ENCODE results near the gene LDLRAD2.
"Not testable (repeated sequence)": the region's sequence is repeated elsewhere in the genome, so short reads cannot be mapped to it uniquely, and the experiment has no call there.

The LDLRAD2 gene

GRCh38 chr1:21823980-21824702, 12.1 kb downstream of the LDLRAD2 start:
- DNase-seq = no peak

- DNase-seq = no peak
These were observed 12.9 kb downstream of the LDLRAD2 start for GRCh38 chr1:21824926-21825325.

- DNase-seq = no peak
These were observed 13.3 kb downstream of the LDLRAD2 start for GRCh38 chr1:21825393-21825792.

GRCh38 chr1:21826694-21827093, 14.6 kb downstream of the LDLRAD2 start:
- not testable (repeated sequence) for DNase-seq

GRCh38 chr1:21827141-21827679, 15.1 kb downstream of the LDLRAD2 start:
- DNase-seq = no peak

GRCh38 chr1:21828075-21828474, 16.0 kb downstream of the LDLRAD2 start:
- DNase-seq = no peak

GRCh38 chr1:21828506-21829210, 16.6 kb downstream of the LDLRAD2 start:
- DNase-seq = no peak

GRCh38 chr1:21829294-21829693, 17.2 kb downstream of the LDLRAD2 start:
- no peak for DNase-seq

GRCh38 chr1:21830792-21831453, 18.9 kb downstream of the LDLRAD2 start:
- no peak for DNase-seq

GRCh38 chr1:21831454-21831970, 19.4 kb downstream of the LDLRAD2 start:
- no peak for DNase-seq

GRCh38 chr1:21833392-21833976, 21.4 kb downstream of the LDLRAD2 start:
- no peak for DNase-seq

- no peak for DNase-seq
These were observed 22.0 kb downstream of the LDLRAD2 start for GRCh38 chr1:21834094-21834493.

GRCh38 chr1:21834666-21835065, 22.6 kb downstream of the LDLRAD2 start:
- no peak for DNase-seq

- DNase-seq = no peak
These were observed 23.9 kb downstream of the LDLRAD2 start for GRCh38 chr1:21836010-21836409.

GRCh38 chr1:21836729-21837128, 24.7 kb downstream of the LDLRAD2 start:
- DNase-seq = no peak

- peak in 1 of 51 donors; percentile 7 for DNase-seq
These were observed 25.4 kb downstream of the LDLRAD2 start for GRCh38 chr1:21837476-21837875.

- no peak for DNase-seq
These were observed 26.5 kb downstream of the LDLRAD2 start for GRCh38 chr1:21838359-21839157.

- no peak for DNase-seq
These were observed 27.4 kb downstream of the LDLRAD2 start for GRCh38 chr1:21839337-21840037.

GRCh38 chr1:21840981-21841380, 28.9 kb downstream of the LDLRAD2 start:
- DNase-seq = no peak

GRCh38 chr1:21841852-21842466, 29.9 kb downstream of the LDLRAD2 start:
- no peak for DNase-seq

Data from hypothalamus (tissue), 51 donors.